ENCODE measurements around the gene APOBEC4.

APOBEC4 gene

GRCh38 chr1:183654706-183655105 is 1.6 kb upstream of the APOBEC4 start:
- peaks cover 5 to 12% of the 10 kb centered on the region in 2 donors for H3K4me1 Mint-ChIP-seq (ENCODE audit: low read depth in 2 of 2)
- ATAC-seq (replicated peaks): no peak

GRCh38 chr1:183653876-183654451 is 848 bp upstream of the APOBEC4 start:
- Mint-ChIP-seq H3K4me3 (no peak overlapping the region), H3K4me1 (ENCODE audit: low read depth in 2 of 2) (peaks cover 5 to 12% of the 10 kb centered on the region in 2 donors), H3K27me3 (peaks cover 0 to 6% of the 10 kb centered on the region in 2 donors), H3K27ac (no peak overlapping the region), H3K9me3 (no peaks in the 10 kb centered on the region), H3K36me3 (ENCODE audit: insufficient read depth) (no peaks in the 10 kb centered on the region)
- DNase-seq (no peak), ATAC-seq (replicated peaks) (no peak)

More at GRCh38 chr1:183654706-183655105, 1.6 kb upstream of the APOBEC4 start:
- Mint-ChIP-seq H3K27ac (no peak overlapping the region), H3K4me3 (no peak overlapping the region), H3K27me3 (peaks cover 0 to 6% of the 10 kb centered on the region in 2 donors), H3K9me3 (no peaks in the 10 kb centered on the region), H3K36me3 (ENCODE audit: insufficient read depth) (no peaks in the 10 kb centered on the region)
- no peak for DNase-seq

DNA sequence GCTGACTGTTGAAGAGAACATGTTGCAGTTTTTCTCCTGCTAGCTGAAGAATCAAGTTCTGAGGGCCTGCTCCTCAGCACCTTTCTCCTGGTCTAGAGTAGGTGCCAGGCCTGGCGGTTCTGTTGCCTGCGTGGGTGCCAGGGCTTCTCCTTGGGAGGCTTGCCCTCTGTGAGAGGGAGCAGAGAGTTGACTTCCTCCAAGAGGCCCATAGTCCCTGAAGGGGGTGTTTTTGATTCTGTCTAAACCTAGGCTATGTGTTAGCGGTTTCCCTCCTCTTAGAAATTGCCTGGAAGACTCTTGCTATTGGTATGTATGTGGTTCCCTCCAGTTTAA is 312 bp upstream of the APOBEC4 start:
- H3K9me3 Mint-ChIP-seq: no peaks in the 10 kb centered on the region
- peaks cover 5 to 12% of the 10 kb centered on the region in 2 donors for H3K4me1 Mint-ChIP-seq (ENCODE audit: low read depth in 2 of 2)
- H3K36me3 Mint-ChIP-seq (ENCODE audit: insufficient read depth): no peaks in the 10 kb centered on the region
- H3K27me3 Mint-ChIP-seq: peaks cover 0 to 8% of the 10 kb centered on the region in 2 donors
- H3K4me3 Mint-ChIP-seq: no peak overlapping the region
- H3K27ac Mint-ChIP-seq: no peak overlapping the region
- no peak for DNase-seq
- ATAC-seq (replicated peaks): no peak

DNA sequence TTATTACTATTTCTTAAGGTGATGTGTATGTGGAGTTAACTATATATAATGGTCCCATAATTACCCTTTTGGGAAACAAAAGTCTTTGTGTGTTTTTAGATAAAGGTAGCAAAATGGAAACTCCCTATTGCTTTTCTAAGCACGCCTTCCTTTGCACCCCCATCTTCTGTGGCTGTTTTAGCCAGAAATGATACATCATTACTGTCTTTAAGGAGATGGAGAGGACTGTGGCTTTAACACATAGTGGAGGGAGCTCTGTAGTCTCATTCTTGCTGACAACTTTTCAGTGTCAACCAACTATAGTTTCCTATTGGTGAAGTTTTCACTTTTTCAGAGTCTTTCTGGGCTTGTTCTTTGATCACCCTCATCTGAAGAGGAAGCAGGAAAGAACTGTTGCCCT is 1.0 kb downstream of the APOBEC4 start:
- Mint-ChIP-seq H3K27me3 (peaks cover 7 to 18% of the 10 kb centered on the region in 2 donors), H3K9me3 (no peaks in the 10 kb centered on the region), H3K4me3 (no peak overlapping the region), H3K27ac (peak overlapping the region in 1 of 2 donors; percentile 22), H3K36me3 (ENCODE audit: insufficient read depth) (no peaks in the 10 kb centered on the region), H3K4me1 (ENCODE audit: low read depth in 2 of 2) (peaks cover 5 to 12% of the 10 kb centered on the region in 2 donors)
- no peak for DNase-seq
- peak; percentile 63 for ATAC-seq (replicated peaks)

- Mint-ChIP-seq H3K4me1 (ENCODE audit: low read depth in 2 of 2) (peaks cover 5 to 12% of the 10 kb centered on the region in 2 donors), H3K36me3 (ENCODE audit: insufficient read depth) (no peaks in the 10 kb centered on the region), H3K9me3 (no peaks in the 10 kb centered on the region), H3K27me3 (peaks cover 12 to 23% of the 10 kb centered on the region in 2 donors), H3K4me3 (no peak overlapping the region), H3K27ac (peak overlapping the region in 1 of 2 donors; percentile 22)
- ATAC-seq (replicated peaks) (no peak), DNase-seq (no peak)
These were observed 1.5 kb downstream of the APOBEC4 start for GRCh38 chr1:183651612-183652011.

GRCh38 chr1:183648042-183648441 is 5.1 kb downstream of the APOBEC4 start:
- Mint-ChIP-seq H3K9me3 (no peaks in the 10 kb centered on the region), H3K27me3 (peaks cover 15 to 36% of the 10 kb centered on the region in 2 donors), H3K36me3 (ENCODE audit: insufficient read depth) (no peaks in the 10 kb centered on the region), H3K4me3 (no peak overlapping the region), H3K4me1 (ENCODE audit: low read depth in 2 of 2) (peaks cover 3 to 8% of the 10 kb centered on the region in 2 donors), H3K27ac (no peak overlapping the region)
- ATAC-seq (replicated peaks) (no peak), DNase-seq (no peak)

GRCh38 chr1:183646776-183647175 is 6.3 kb downstream of the APOBEC4 start:
- Mint-ChIP-seq H3K4me3 (no peak overlapping the region), H3K9me3 (no peaks in the 10 kb centered on the region), H3K27me3 (peaks cover 15 to 36% of the 10 kb centered on the region in 2 donors), H3K27ac (no peak overlapping the region), H3K36me3 (ENCODE audit: insufficient read depth) (no peaks in the 10 kb centered on the region), H3K4me1 (ENCODE audit: low read depth in 2 of 2) (peaks cover 2% of the 10 kb centered on the region in 2 donors)
- DNase-seq (no peak), ATAC-seq (replicated peaks) (no peak)

GRCh38 chr1:183645531-183645930 is 7.6 kb downstream of the APOBEC4 start:
- no peak for ATAC-seq (replicated peaks)
- no peak for DNase-seq
- no peak overlapping the region for H3K4me3 Mint-ChIP-seq
- no peaks in the 10 kb centered on the region for H3K4me1 Mint-ChIP-seq (ENCODE audit: low read depth in 2 of 2)
- H3K36me3 Mint-ChIP-seq (ENCODE audit: insufficient read depth): no peaks in the 10 kb centered on the region
- H3K27ac Mint-ChIP-seq: no peak overlapping the region
- H3K27me3 Mint-ChIP-seq: peaks cover 15 to 30% of the 10 kb centered on the region in 2 donors
- H3K9me3 Mint-ChIP-seq: no peaks in the 10 kb centered on the region

DNA sequence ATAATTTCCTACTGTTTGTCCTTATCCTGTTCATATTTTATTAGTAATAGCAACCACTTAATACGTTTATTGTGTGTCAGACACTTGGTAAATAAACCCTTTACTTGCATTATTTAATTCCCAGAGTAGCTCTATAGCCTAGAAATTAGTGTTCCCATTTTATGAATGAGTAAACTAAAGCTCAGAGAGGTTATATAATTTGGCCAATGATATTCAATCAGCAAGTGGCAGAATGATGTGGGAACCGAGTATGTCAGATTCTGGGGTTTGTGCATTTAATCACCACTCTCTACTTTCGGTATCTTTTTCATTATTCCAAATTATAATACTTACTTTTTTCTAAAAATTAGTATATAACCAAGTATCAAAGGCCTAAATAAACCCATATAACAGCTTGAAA is 10.9 kb downstream of the APOBEC4 start:
- DNase-seq: no peak
- no peaks in the 10 kb centered on the region for H3K36me3 Mint-ChIP-seq (ENCODE audit: insufficient read depth)
- no peak for ATAC-seq (replicated peaks)
- H3K4me1 Mint-ChIP-seq (ENCODE audit: low read depth in 2 of 2): no peaks in the 10 kb centered on the region
- no peak overlapping the region for H3K4me3 Mint-ChIP-seq
- H3K9me3 Mint-ChIP-seq: no peaks in the 10 kb centered on the region
- no peak overlapping the region for H3K27ac Mint-ChIP-seq
- peaks cover 9 to 18% of the 10 kb centered on the region in 2 donors for H3K27me3 Mint-ChIP-seq

GRCh38 chr1:183640193-183640592 is 12.9 kb downstream of the APOBEC4 start:
- no peak for ATAC-seq (replicated peaks)

GRCh38 chr1:183638649-183639387 is 14.3 kb downstream of the APOBEC4 start:
- DNase-seq (no peak), ATAC-seq (replicated peaks) (no peak)
- no peak overlapping the region for H3K27ac Mint-ChIP-seq
- no peaks in the 10 kb centered on the region for H3K27me3 Mint-ChIP-seq
- H3K4me3 Mint-ChIP-seq: no peak overlapping the region
- H3K9me3 Mint-ChIP-seq: no peaks in the 10 kb centered on the region
- peaks cover 17% of the 10 kb centered on the region in 2 donors for H3K4me1 Mint-ChIP-seq (ENCODE audit: low read depth in 2 of 2)
- H3K36me3 Mint-ChIP-seq (ENCODE audit: insufficient read depth): peaks cover 12% of the 10 kb centered on the region

More at GRCh38 chr1:183640193-183640592, 12.9 kb downstream of the APOBEC4 start:
- Mint-ChIP-seq H3K36me3 (ENCODE audit: insufficient read depth) (peaks cover 6% of the 10 kb centered on the region), H3K4me1 (ENCODE audit: low read depth in 2 of 2) (peaks cover 9 to 10% of the 10 kb centered on the region in 2 donors), H3K9me3 (no peaks in the 10 kb centered on the region), H3K27ac (no peak overlapping the region), H3K4me3 (no peak overlapping the region), H3K27me3 (peaks cover 0 to 2% of the 10 kb centered on the region in 2 donors)
- DNase-seq: no peak

GRCh38 chr1:183636783-183637182 is 16.3 kb downstream of the APOBEC4 start:
- no peak for ATAC-seq (replicated peaks)
- Mint-ChIP-seq H3K4me1 (ENCODE audit: low read depth in 2 of 2) (peaks cover 27 to 31% of the 10 kb centered on the region in 2 donors), H3K27ac (peak overlapping the region; percentile 94 to 95)

DNA sequence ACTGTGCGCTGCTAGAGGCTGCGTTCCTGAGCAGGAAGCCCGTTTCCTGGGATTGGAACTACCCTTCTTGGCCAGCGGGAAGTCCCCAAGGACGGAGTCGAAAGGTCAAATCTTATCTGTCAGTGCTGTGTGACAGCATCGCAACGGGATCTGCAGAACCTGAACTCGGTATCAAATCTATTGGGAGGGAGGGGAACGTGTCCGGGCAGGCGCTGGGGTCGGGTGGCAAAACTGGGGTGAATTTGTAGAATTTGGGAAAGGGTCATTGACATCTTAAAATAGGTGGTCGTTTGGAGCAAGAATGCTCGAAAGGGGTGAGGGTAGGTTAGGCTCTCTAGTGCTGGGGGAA is 16.8 kb downstream of the APOBEC4 start:
- ATAC-seq (replicated peaks): no peak
- Mint-ChIP-seq H3K4me3 (peak overlapping the region; percentile 97), H3K36me3 (ENCODE audit: insufficient read depth) (peaks cover 25% of the 10 kb centered on the region), H3K9me3 (no peaks in the 10 kb centered on the region), H3K4me1 (ENCODE audit: low read depth in 2 of 2) (peaks cover 28 to 33% of the 10 kb centered on the region in 2 donors), H3K27ac (peak overlapping the region; percentile 94 to 95), H3K27me3 (no peaks in the 10 kb centered on the region)
- DNase-seq: peak in 1 of 3 experiments; percentile 8

More at GRCh38 chr1:183636783-183637182, 16.3 kb downstream of the APOBEC4 start:
- DNase-seq: no peak
- peaks cover 22% of the 10 kb centered on the region for H3K36me3 Mint-ChIP-seq (ENCODE audit: insufficient read depth)
- peak overlapping the region; percentile 97 for H3K4me3 Mint-ChIP-seq
- no peaks in the 10 kb centered on the region for H3K27me3 Mint-ChIP-seq
- H3K9me3 Mint-ChIP-seq: no peaks in the 10 kb centered on the region

All from effector memory CD8-positive, alpha-beta T cell (primary cell).